Measurements from ENCODE around the gene RNF208. TPM values are rescaled to one million over a fixed set of nuclear protein-coding genes. Genes with fewer than 3 reads are reported as not detected.

Gene RNF208
- total and polyA plus RNA-seq, 2 donors (not counting 1 experiment from before 2014, with no cell fraction given) = 1.1 to 1.4 TPM

GRCh38 chr9:137184881-137185660, 37.0 kb downstream of the RNF208 start:
- Histone ChIP-seq H3K79me2 (ENCODE audit: control insufficient read depth, insufficient read depth, low read length) (peaks cover 49% of the 10 kb centered on the region), H3K4me3 (ENCODE audit: control extremely low read depth in 1 of 5, extremely low read depth in 1 of 5, insufficient read depth in 1 of 5, low read depth in 2 of 5, low read length in 4 of 5) (no peak overlapping the region), H3K4me2 (replicated peaks; ENCODE audit: low read depth, low read length, poor library complexity, severe bottlenecking) (no peak overlapping the region), H3K36me3 (replicated peaks in 1 of 2; ENCODE audit: control extremely low read depth in 1 of 2, control insufficient read depth in 1 of 2, extremely low read depth in 1 of 2, insufficient read depth in 2 of 2, low read length in 1 of 2) (peaks cover 0 to 61% of the 10 kb centered on the region in 2 experiments), H3K27ac (ENCODE audit: low read length in 2 of 2) (no peak overlapping the region), H3K9me3 (ENCODE audit: control extremely low read depth in 1 of 3, control insufficient read depth in 2 of 3, insufficient read depth in 1 of 3, low read length in 2 of 3) (peaks cover 0 to 3% (median 0%) of the 10 kb centered on the region in 3 donors), H2AFZ (ENCODE audit: insufficient read depth, low read depth, low read length, poor library complexity, severe bottlenecking) (no peak overlapping the region), H4K20me1 (ENCODE audit: control insufficient read depth, insufficient read depth, low read length, poor library complexity, severe bottlenecking) (peaks cover 58% of the 10 kb centered on the region), H3K4me1 (ENCODE audit: control insufficient read depth in 2 of 2, insufficient read depth in 2 of 2, low read length in 2 of 2) (peaks cover 26 to 34% of the 10 kb centered on the region in 2 donors), H3K27me3 (replicated peaks in 1 of 4; ENCODE audit: control extremely low read depth in 1 of 4, control insufficient read depth in 3 of 4, insufficient read depth in 4 of 4, low read length in 3 of 4) (no peaks in the 10 kb centered on the region), H3K9ac (ENCODE audit: low read length) (no peak overlapping the region)
- DNase-seq = no peak
- ChIA-PET CTCF (no interaction called here), POLR2A (no interaction called here)
- no peaks in the 10 kb centered on the region for H3K27me3 Mint-ChIP-seq
- intact Hi-C loops (cut with micrococcal nuclease) = loop anchor here (5.0 kb wide), 1 partner anchor 58 kb away; no protein-coding TSS in a partner anchor
- H3K4me1 Mint-ChIP-seq = peaks cover 30% of the 10 kb centered on the region
- no peak for ATAC-seq (ENCODE audit: low read depth)
- H3K27ac Mint-ChIP-seq = no peak overlapping the region
- WGBS (ENCODE audit: insufficient coverage) = 98% methylated on average over 47 of the region's 48 CpGs
- TF ChIP-seq EZH2 (IDR thresholded peaks at IDR 0.05; ENCODE audit: borderline replicate concordance, insufficient read depth, low read depth, low read length, poor library complexity, severe bottlenecking) (no peak), CTCF (IDR thresholded peaks at IDR 0.05) (no peak)
- H3K4me3 Mint-ChIP-seq = no peak overlapping the region
- H3K9me3 Mint-ChIP-seq (ENCODE audit: insufficient read depth) = no peaks in the 10 kb centered on the region

GRCh38 chr9:137183980-137184595, 38.0 kb downstream of the RNF208 start:
- Histone ChIP-seq H3K27me3 (replicated peaks in 1 of 4; ENCODE audit: control extremely low read depth in 1 of 4, control insufficient read depth in 3 of 4, insufficient read depth in 4 of 4, low read length in 3 of 4) (no peaks in the 10 kb centered on the region), H3K4me3 (ENCODE audit: control extremely low read depth in 1 of 5, extremely low read depth in 1 of 5, insufficient read depth in 1 of 5, low read depth in 2 of 5, low read length in 4 of 5) (no peak overlapping the region), H3K27ac (ENCODE audit: low read length in 2 of 2) (no peak overlapping the region), H3K9me3 (ENCODE audit: control extremely low read depth in 1 of 3, control insufficient read depth in 2 of 3, insufficient read depth in 1 of 3, low read length in 2 of 3) (peaks cover 0 to 3% (median 0%) of the 10 kb centered on the region in 3 donors), H3K79me2 (ENCODE audit: control insufficient read depth, insufficient read depth, low read length) (peaks cover 42% of the 10 kb centered on the region), H2AFZ (ENCODE audit: insufficient read depth, low read depth, low read length, poor library complexity, severe bottlenecking) (no peak overlapping the region), H4K20me1 (ENCODE audit: control insufficient read depth, insufficient read depth, low read length, poor library complexity, severe bottlenecking) (peaks cover 57% of the 10 kb centered on the region), H3K4me1 (ENCODE audit: control insufficient read depth in 2 of 2, insufficient read depth in 2 of 2, low read length in 2 of 2) (peaks cover 17 to 24% of the 10 kb centered on the region in 2 donors), H3K4me2 (replicated peaks; ENCODE audit: low read depth, low read length, poor library complexity, severe bottlenecking) (no peak overlapping the region), H3K36me3 (replicated peaks in 1 of 2; ENCODE audit: control extremely low read depth in 1 of 2, control insufficient read depth in 1 of 2, extremely low read depth in 1 of 2, insufficient read depth in 2 of 2, low read length in 1 of 2) (peaks cover 0 to 64% of the 10 kb centered on the region in 2 experiments), H3K9ac (ENCODE audit: low read length) (no peak overlapping the region)
- Mint-ChIP-seq H3K4me1 (peaks cover 22% of the 10 kb centered on the region), H3K27me3 (no peaks in the 10 kb centered on the region), H3K9me3 (ENCODE audit: insufficient read depth) (no peaks in the 10 kb centered on the region), H3K27ac (no peak overlapping the region), H3K4me3 (no peak overlapping the region)
- no peak for TF ChIP-seq EZH2 (IDR thresholded peaks at IDR 0.05; ENCODE audit: borderline replicate concordance, insufficient read depth, low read depth, low read length, poor library complexity, severe bottlenecking)
- ChIA-PET POLR2A (no interaction called here), CTCF (no interaction called here)
- ATAC-seq (ENCODE audit: low read depth) (no peak), DNase-seq (no peak)
- WGBS (ENCODE audit: insufficient coverage) = 98% methylated on average over 27 of the region's 27 CpGs
- intact Hi-C loops (cut with micrococcal nuclease) = no loop called here

Data from B cell (primary cell).